H1 (cell line): ENCODE results near the gene ZNF486. TPM values are rescaled to one million over a fixed set of nuclear protein-coding genes. Genes with fewer than 3 reads are reported as not detected.

Experiments
- EGR1 ChIP-seq: IDR thresholded peaks from 2 replicates; pipeline ENCODE4 v1.6.1; 2011; ENCODE audit warnings: low read depth, low read length, borderline replicate concordance
- EP300 ChIP-seq, 2 experiments: IDR thresholded peaks; 1 replicate in 1 of 2; 2 replicates in 1 of 2; pipeline ENCODE4 v1.6.1; 2011 to 2012; ENCODE audit warnings: low read depth in 2 of 2, low read length in 2 of 2, mild to moderate bottlenecking in 2 of 2, borderline replicate concordance in 1 of 2, inconsistent platforms in 1 of 2, moderate library complexity in 1 of 2
- HDAC2 ChIP-seq, 2 experiments: fragments of 300-600 bp in 1 of 2; sonication (generic) in 1 of 2; IDR thresholded peaks; 2 replicates each; pipeline ENCODE4 v1.6.1; 2011 to 2012; ENCODE audit warnings: low read depth in 2 of 2, low read length in 2 of 2, mild to moderate bottlenecking in 2 of 2, moderate library complexity in 2 of 2, borderline replicate concordance in 1 of 2, inconsistent platforms in 1 of 2
- KDM5A ChIP-seq: fragments of 200-600 bp; IDR thresholded peaks from 2 replicates; pipeline ENCODE4 v1.7.1; 2012; ENCODE audit warnings: mild to moderate bottlenecking, low read length, inconsistent platforms, mixed read lengths
- MAFK ChIP-seq: IDR thresholded peaks from 2 replicates; pipeline ENCODE4 v1.6.1; 2012; ENCODE audit warnings: low read depth, mild to moderate bottlenecking, improper control_type of control experiment, low read length
- NANOG ChIP-seq: IDR thresholded peaks from 2 replicates; pipeline ENCODE4 v1.6.1; 2011; ENCODE audit warnings: low read length, low read depth, mild to moderate bottlenecking, inconsistent platforms; ENCODE audit not compliant: insufficient read depth, poor library complexity, severe bottlenecking
- SP1 ChIP-seq: IDR thresholded peaks from 2 replicates; pipeline ENCODE4 v1.6.1; 2011; ENCODE audit warnings: low read depth, low read length
- SP4 ChIP-seq: IDR thresholded peaks from 2 replicates; pipeline ENCODE4 v1.6.1; 2012; ENCODE audit warnings: low read length, inconsistent platforms
- SRF ChIP-seq: IDR thresholded peaks from 2 replicates; pipeline ENCODE4 v1.6.1; 2011; ENCODE audit warnings: mild to moderate bottlenecking, low read depth, low read length, moderate library complexity
- polyA plus RNA-seq, 7 experiments: library from polyadenylated mRNA; depleted of rRNA in 3 of 7; stranded (reverse) in 5 of 7; unstranded in 2 of 7; fragments of >200 nt in 5 of 7; fragments of 200-250 nt in 2 of 7; gene quantifications; 1 replicate in 5 of 7; 2 replicates in 1 of 7; 4 replicates in 1 of 7; pipeline versions ENCODE4 v1.2.1 to v1.2.3, GENCODE V29; 2011 to 2013; ENCODE audit warnings: missing spikeins in 2 of 7, mixed read lengths in 2 of 7
- total RNA-seq: library from RNA; stranded (reverse); fragmentation: NEBNext Ultra II Directional; extraction: Animal tissue kit (Norgen Biotek cat#: 25700); gene quantifications from 2 replicates; pipeline ENCODE4 v1.2.1, GENCODE V29; 2021
- TF ChIP-seq, protein P1 (sequence below): fragments of 300-600 bp; sonication (generic); IDR thresholded peaks from 2 replicates; pipeline ENCODE4 v1.7.1; 2012; ENCODE audit warnings: low read length, moderate library complexity, mild to moderate bottlenecking, inconsistent platforms; ENCODE audit not compliant: insufficient replicate concordance
- TF ChIP-seq, protein P2 (sequence below): IDR thresholded peaks from 2 replicates; pipeline ENCODE4 v1.6.1; 2011; ENCODE audit warnings: low read depth, mild to moderate bottlenecking, low read length; ENCODE audit not compliant: insufficient read depth

Gene ZNF486
- total and polyA plus RNA-seq, 2 of the 8 experiments (the other 6 are each of a cell fraction or from before 2014, with no cell fraction given): 10.7 to 23.4 TPM

DNA sequence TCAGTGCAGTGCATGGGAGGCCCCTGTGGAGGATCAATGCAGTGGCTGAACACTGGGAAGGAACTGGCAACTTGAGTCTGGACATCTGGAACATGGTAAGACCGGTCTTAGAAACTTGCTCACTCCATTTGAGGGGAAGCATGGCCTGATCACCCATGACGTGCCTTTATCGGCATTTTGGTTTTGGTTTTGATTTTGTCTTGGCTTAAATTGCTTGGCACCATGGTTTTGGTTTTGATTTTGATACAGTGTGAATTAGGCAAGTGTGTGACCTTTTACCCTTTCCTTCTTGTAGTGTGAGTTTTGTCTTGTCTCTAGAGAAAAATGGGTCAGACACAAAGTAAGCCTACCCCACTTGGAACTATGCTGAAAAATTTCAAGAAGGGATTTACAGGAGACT lies 77.3 kb downstream of the ZNF486 start (continued):
- TF ChIP-seq, protein P1, sequence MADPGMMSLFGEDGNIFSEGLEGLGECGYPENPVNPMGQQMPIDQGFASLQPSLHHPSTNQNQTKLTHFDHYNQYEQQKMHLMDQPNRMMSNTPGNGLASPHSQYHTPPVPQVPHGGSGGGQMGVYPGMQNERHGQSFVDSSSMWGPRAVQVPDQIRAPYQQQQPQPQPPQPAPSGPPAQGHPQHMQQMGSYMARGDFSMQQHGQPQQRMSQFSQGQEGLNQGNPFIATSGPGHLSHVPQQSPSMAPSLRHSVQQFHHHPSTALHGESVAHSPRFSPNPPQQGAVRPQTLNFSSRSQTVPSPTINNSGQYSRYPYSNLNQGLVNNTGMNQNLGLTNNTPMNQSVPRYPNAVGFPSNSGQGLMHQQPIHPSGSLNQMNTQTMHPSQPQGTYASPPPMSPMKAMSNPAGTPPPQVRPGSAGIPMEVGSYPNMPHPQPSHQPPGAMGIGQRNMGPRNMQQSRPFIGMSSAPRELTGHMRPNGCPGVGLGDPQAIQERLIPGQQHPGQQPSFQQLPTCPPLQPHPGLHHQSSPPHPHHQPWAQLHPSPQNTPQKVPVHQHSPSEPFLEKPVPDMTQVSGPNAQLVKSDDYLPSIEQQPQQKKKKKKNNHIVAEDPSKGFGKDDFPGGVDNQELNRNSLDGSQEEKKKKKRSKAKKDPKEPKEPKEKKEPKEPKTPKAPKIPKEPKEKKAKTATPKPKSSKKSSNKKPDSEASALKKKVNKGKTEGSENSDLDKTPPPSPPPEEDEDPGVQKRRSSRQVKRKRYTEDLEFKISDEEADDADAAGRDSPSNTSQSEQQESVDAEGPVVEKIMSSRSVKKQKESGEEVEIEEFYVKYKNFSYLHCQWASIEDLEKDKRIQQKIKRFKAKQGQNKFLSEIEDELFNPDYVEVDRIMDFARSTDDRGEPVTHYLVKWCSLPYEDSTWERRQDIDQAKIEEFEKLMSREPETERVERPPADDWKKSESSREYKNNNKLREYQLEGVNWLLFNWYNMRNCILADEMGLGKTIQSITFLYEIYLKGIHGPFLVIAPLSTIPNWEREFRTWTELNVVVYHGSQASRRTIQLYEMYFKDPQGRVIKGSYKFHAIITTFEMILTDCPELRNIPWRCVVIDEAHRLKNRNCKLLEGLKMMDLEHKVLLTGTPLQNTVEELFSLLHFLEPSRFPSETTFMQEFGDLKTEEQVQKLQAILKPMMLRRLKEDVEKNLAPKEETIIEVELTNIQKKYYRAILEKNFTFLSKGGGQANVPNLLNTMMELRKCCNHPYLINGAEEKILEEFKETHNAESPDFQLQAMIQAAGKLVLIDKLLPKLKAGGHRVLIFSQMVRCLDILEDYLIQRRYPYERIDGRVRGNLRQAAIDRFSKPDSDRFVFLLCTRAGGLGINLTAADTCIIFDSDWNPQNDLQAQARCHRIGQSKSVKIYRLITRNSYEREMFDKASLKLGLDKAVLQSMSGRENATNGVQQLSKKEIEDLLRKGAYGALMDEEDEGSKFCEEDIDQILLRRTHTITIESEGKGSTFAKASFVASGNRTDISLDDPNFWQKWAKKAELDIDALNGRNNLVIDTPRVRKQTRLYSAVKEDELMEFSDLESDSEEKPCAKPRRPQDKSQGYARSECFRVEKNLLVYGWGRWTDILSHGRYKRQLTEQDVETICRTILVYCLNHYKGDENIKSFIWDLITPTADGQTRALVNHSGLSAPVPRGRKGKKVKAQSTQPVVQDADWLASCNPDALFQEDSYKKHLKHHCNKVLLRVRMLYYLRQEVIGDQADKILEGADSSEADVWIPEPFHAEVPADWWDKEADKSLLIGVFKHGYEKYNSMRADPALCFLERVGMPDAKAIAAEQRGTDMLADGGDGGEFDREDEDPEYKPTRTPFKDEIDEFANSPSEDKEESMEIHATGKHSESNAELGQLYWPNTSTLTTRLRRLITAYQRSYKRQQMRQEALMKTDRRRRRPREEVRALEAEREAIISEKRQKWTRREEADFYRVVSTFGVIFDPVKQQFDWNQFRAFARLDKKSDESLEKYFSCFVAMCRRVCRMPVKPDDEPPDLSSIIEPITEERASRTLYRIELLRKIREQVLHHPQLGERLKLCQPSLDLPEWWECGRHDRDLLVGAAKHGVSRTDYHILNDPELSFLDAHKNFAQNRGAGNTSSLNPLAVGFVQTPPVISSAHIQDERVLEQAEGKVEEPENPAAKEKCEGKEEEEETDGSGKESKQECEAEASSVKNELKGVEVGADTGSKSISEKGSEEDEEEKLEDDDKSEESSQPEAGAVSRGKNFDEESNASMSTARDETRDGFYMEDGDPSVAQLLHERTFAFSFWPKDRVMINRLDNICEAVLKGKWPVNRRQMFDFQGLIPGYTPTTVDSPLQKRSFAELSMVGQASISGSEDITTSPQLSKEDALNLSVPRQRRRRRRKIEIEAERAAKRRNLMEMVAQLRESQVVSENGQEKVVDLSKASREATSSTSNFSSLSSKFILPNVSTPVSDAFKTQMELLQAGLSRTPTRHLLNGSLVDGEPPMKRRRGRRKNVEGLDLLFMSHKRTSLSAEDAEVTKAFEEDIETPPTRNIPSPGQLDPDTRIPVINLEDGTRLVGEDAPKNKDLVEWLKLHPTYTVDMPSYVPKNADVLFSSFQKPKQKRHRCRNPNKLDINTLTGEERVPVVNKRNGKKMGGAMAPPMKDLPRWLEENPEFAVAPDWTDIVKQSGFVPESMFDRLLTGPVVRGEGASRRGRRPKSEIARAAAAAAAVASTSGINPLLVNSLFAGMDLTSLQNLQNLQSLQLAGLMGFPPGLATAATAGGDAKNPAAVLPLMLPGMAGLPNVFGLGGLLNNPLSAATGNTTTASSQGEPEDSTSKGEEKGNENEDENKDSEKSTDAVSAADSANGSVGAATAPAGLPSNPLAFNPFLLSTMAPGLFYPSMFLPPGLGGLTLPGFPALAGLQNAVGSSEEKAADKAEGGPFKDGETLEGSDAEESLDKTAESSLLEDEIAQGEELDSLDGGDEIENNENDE: no peak
- TF ChIP-seq SP1: no peak
- no peak for TF ChIP-seq NANOG
- TF ChIP-seq EP300 (IDR thresholded peaks at IDR 0.05; ENCODE audit: borderline replicate concordance in 1 of 2, low read depth in 2 of 2, low read length in 2 of 2): no peak
- TF ChIP-seq EGR1: no peak
- TF ChIP-seq SP4: no peak
- TF ChIP-seq SRF: no peak
- TF ChIP-seq HDAC2 (IDR thresholded peaks at IDR 0.05; ENCODE audit: borderline replicate concordance in 1 of 2, low read depth in 2 of 2, low read length in 2 of 2): no peak
- no peak for TF ChIP-seq KDM5A
- no peak for TF ChIP-seq MAFK
- TF ChIP-seq, protein P2, sequence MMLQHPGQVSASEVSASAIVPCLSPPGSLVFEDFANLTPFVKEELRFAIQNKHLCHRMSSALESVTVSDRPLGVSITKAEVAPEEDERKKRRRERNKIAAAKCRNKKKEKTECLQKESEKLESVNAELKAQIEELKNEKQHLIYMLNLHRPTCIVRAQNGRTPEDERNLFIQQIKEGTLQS: no peak
